HL-60/S4 (cell line): ENCODE data around the gene NUDT16.

ENCODE experiments used
- in situ Hi-C: fragments of 300-500 bp; cut with MboI; formaldehyde crosslinking; loops from 2 replicates; pipeline ENCODE4 v1.14.3; 2022; ENCODE audit warnings: low sequenced_read_pairs

The NUDT16 gene

GRCh38 chr3:131435000-131435399 is 53.4 kb downstream of the NUDT16 start:
- in situ Hi-C loops: no loop called here
